Measurements from ENCODE around the gene SCYL2.
A peak's percentile ranks its signal among the peaks of the same experiment; 100 is the strongest.

DNA sequence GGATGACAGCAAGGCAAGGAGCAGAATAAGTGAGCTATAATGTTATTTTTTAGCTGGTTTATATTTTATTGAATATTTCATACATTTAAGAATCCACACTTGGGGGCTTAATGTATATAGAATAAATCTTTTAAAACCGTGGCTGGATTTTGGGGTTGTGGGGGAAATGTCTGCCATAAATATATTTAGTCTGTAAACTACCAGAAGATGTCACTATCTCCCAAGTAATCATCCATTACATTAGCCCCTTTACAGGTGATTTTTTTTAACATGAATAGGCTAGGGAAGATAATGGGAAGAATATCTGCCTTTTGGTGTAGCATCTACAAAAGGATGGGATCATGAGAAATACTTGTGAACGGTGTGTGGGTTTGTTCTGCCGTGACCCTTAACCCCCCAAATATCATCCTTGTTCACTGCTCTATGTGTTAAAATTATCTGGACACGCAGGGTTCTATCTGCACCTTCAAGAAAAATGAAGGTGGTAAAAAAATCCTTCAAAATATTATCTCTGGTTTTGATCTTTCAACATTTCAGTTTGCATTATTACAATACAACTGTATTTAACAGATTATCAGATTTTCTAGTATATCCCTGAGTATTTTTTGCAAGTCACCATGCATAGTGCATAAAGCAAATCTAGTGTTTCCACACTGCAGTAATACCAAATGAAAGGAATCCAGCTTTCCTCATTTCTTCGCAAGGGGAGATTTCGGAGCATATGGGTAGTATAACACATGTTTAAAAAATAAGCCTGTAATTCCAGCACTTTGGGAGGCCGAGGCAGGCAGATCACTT is 81.9 kb downstream of the SCYL2 start:
- no peak for TF ChIP-seq PRDM1 (tag by site-specific recombination; IDR thresholded peaks at IDR 0.05)
- TF ChIP-seq ZNF274 (IDR thresholded peaks at IDR 0.05; ENCODE audit: low read length), result no peak
- no peak for TF ChIP-seq ZNF274 (tag by site-specific recombination; IDR thresholded peaks at IDR 0.05; ENCODE audit: borderline replicate concordance)
- TF ChIP-seq, protein P1, sequence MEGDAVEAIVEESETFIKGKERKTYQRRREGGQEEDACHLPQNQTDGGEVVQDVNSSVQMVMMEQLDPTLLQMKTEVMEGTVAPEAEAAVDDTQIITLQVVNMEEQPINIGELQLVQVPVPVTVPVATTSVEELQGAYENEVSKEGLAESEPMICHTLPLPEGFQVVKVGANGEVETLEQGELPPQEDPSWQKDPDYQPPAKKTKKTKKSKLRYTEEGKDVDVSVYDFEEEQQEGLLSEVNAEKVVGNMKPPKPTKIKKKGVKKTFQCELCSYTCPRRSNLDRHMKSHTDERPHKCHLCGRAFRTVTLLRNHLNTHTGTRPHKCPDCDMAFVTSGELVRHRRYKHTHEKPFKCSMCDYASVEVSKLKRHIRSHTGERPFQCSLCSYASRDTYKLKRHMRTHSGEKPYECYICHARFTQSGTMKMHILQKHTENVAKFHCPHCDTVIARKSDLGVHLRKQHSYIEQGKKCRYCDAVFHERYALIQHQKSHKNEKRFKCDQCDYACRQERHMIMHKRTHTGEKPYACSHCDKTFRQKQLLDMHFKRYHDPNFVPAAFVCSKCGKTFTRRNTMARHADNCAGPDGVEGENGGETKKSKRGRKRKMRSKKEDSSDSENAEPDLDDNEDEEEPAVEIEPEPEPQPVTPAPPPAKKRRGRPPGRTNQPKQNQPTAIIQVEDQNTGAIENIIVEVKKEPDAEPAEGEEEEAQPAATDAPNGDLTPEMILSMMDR (tag by site-specific recombination; IDR thresholded peaks at IDR 0.05), result peak; percentile 24; the same call in 1 of the 2 replicates
- TF ChIP-seq KLF10 (tag by site-specific recombination; IDR thresholded peaks at IDR 0.05), result no peak
- no peak for TF ChIP-seq ZNF514 (tag by site-specific recombination; IDR thresholded peaks at IDR 0.05)
- TF ChIP-seq SETDB1 (IDR thresholded peaks at IDR 0.05; ENCODE audit: insufficient read length, low read length), result no peak
- TF ChIP-seq ZNF704 (tag by site-specific recombination; IDR thresholded peaks at IDR 0.05), result no peak
- no peak for TF ChIP-seq ZNF692 (tag by site-specific recombination; IDR thresholded peaks at IDR 0.05)

Measured in HEK293 (cell line).